Panc1 (cell line): ENCODE measurements around the gene CFAP410. TPM values are rescaled to one million over a fixed set of nuclear protein-coding genes. Genes with fewer than 3 reads are reported as not detected.

Experiments
- ATAC-seq: fragments of 200-7000 bp; cut with Tn5 transposase; 2 replicates; pipeline ENCODE4 v1.9.1; 2020; ENCODE audit warnings: mild to moderate bottlenecking, moderate library complexity
- BruUV-seq: library from RNA; stranded (reverse); fragments of 400-500 nt; replicated peaks from 2 replicates; lab custom pipeline; 2021; lab: Mats Ljungman, UMichigan
- CTCF ChIA-PET: fragments of 300-600 bp; sonication (Branson Sonifier 250); formaldehyde crosslinking; loops from one replicate; lab custom pipeline; 2022; ENCODE audit warnings: antibody characterized with exemption; lab: Charles Lee
- POLR2A ChIA-PET: fragments of 300-600 bp; sonication (Branson Sonifier 250); formaldehyde crosslinking; loops from one replicate; lab custom pipeline; 2022; ENCODE audit warnings: antibody characterized with exemption; lab: Charles Lee
- DNase-seq: peaks from one replicate; pipeline ENCODE4 v3.0.0-alpha.2; 2010; ENCODE audit warnings: low read depth, low spot score
- H3K27ac ChIP-seq: 2 replicates; pipeline ENCODE4 v1.5.1; 2011; ENCODE audit warnings: mild to moderate bottlenecking, low read length, inconsistent platforms
- H3K27me3 ChIP-seq: fragments of 200-500 bp; sonication (Bioruptor generic); 2 replicates; pipeline ENCODE4 v1.6.0; 2014; ENCODE audit warnings: low read length, inconsistent platforms; ENCODE audit not compliant: control insufficient read depth, insufficient read depth
- H3K36me3 ChIP-seq: fragments of 200-500 bp; sonication (Bioruptor generic); 2 replicates; pipeline ENCODE4 v1.5.1; 2014; ENCODE audit warnings: inconsistent platforms, mild to moderate bottlenecking, low read length, moderate library complexity; ENCODE audit not compliant: control insufficient read depth, insufficient read depth
- H3K4me1 ChIP-seq: 2 replicates; pipeline ENCODE4 v1.5.1; 2011; ENCODE audit warnings: inconsistent platforms, mild to moderate bottlenecking, low read length, moderate library complexity; ENCODE audit not compliant: control insufficient read depth, insufficient read depth
- H3K4me3 ChIP-seq, 2 experiments: 2 replicates each; pipeline ENCODE4 v1.5.1; 2011 to 2012; ENCODE audit warnings: low read depth in 2 of 2, low read length in 2 of 2, mild to moderate bottlenecking in 2 of 2, inconsistent platforms in 1 of 2, moderate library complexity in 1 of 2
- H3K9me3 ChIP-seq: fragments of 200-500 bp; sonication (Bioruptor generic); 2 replicates; pipeline ENCODE4 v1.5.1; 2014; ENCODE audit warnings: low read depth, mild to moderate bottlenecking, inconsistent platforms, low read length, moderate library complexity; ENCODE audit not compliant: control insufficient read depth, insufficient read depth
- POLR2AphosphoS5 ChIP-seq: IDR thresholded peaks from 2 replicates; pipeline ENCODE4 v1.6.1; 2012; ENCODE audit warnings: mild to moderate bottlenecking, low read depth, low read length, moderate library complexity
- SIN3A ChIP-seq: IDR thresholded peaks from 2 replicates; pipeline ENCODE4 v1.6.1; 2012; ENCODE audit warnings: low read depth, mild to moderate bottlenecking, low read length, moderate library complexity, borderline replicate concordance; ENCODE audit not compliant: insufficient read depth
- TCF7L2 ChIP-seq: IDR thresholded peaks from 2 replicates; pipeline ENCODE4 v1.6.1; 2011; ENCODE audit warnings: mild to moderate bottlenecking, low read depth, low read length, inconsistent platforms
- in situ Hi-C: cut with HindIII; loops from 2 replicates; pipeline ENCODE4 v1.10.0; 2016; ENCODE audit warnings: low sequenced_read_pairs, low pct_unique_long_range_greater_than_20kb
- intact Hi-C: fragments of 100-400 bp; cut with micrococcal nuclease; formaldehyde crosslinking; loops from one replicate; pipeline ENCODE4 v1.10.0; 2022; ENCODE audit not compliant: unreplicated experiment
- total RNA-seq: library from RNA; stranded (reverse); gene quantifications from one replicate; pipeline ENCODE4 v1.2.1, GENCODE V29; 2021; ENCODE audit not compliant: unreplicated experiment
- TF ChIP-seq, protein P1 (sequence below), 2 experiments: IDR thresholded peaks; 2 replicates each; pipeline ENCODE4 v1.6.1; 2011 to 2012; ENCODE audit warnings: low read depth in 2 of 2, control low read depth in 1 of 2, low read length in 1 of 2, mild to moderate bottlenecking in 1 of 2, moderate library complexity in 1 of 2; ENCODE audit not compliant: insufficient read depth in 1 of 2
- TF ChIP-seq, protein P2 (sequence below): fragments of 450-650 bp; IDR thresholded peaks from 2 replicates; pipeline ENCODE4 v1.5.1; 2017; ENCODE audit warnings: mild to moderate bottlenecking

CFAP410 gene
- total RNA-seq, 1 experiment from 2014 or later: 11.8 TPM

DNA sequence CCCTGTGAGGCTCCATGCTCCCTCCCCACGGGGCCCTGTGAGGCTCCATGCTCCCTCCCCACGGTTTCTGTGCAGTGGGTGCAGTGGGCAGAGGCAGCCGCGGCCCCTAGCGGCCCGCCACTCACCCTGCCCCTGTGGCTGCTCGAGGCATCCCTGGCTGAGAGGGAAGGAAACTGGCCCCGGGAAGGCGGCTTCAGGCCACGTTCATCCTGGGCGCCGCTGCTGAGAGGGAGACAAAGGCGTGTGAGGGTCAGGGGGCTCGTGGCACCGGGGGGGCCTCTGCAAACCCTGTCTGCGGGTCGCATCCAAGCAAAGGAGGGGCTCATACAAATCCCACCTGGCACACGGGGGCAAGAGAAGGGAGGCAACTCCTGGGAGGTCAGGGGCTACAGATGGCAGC is 8.5 kb downstream of the CFAP410 start:
- H3K4me1 ChIP-seq: no peaks in the 10 kb centered on the region; the same call in 1 of the 2 replicates
- POLR2A ChIA-PET: interaction anchor here (0.5 kb wide), 1 partner anchor 618 kb away, joined by 6 read pairs; no protein-coding TSS in a partner anchor
- H3K9me3 ChIP-seq: no peaks in the 10 kb centered on the region
- DNase-seq (no peak), ATAC-seq (no peak)
- CTCF ChIA-PET: no interaction called here
- no peak overlapping the region for H3K4me3 ChIP-seq
- no peak for TF ChIP-seq POLR2AphosphoS5
- in situ Hi-C loops (no loop called here), intact Hi-C loops (no loop called here)
- H3K27me3 ChIP-seq: no peaks in the 10 kb centered on the region
- BruUV-seq: no TSS peak
- no peak overlapping the region for H3K27ac ChIP-seq
- H3K36me3 ChIP-seq: no peaks in the 10 kb centered on the region

- Histone ChIP-seq H3K4me3 (no peak overlapping the region), H3K4me1 (no peaks in the 10 kb centered on the region; the same call in 1 of the 2 replicates), H3K9me3 (no peaks in the 10 kb centered on the region), H3K27ac (no peak overlapping the region), H3K27me3 (no peaks in the 10 kb centered on the region), H3K36me3 (no peaks in the 10 kb centered on the region)
- in situ Hi-C loops: no loop called here
- no TSS peak for BruUV-seq
- ChIA-PET CTCF (no interaction called here), POLR2A (no interaction called here)
- no peak for DNase-seq
- no peak for ATAC-seq
- TF ChIP-seq, protein P1, sequence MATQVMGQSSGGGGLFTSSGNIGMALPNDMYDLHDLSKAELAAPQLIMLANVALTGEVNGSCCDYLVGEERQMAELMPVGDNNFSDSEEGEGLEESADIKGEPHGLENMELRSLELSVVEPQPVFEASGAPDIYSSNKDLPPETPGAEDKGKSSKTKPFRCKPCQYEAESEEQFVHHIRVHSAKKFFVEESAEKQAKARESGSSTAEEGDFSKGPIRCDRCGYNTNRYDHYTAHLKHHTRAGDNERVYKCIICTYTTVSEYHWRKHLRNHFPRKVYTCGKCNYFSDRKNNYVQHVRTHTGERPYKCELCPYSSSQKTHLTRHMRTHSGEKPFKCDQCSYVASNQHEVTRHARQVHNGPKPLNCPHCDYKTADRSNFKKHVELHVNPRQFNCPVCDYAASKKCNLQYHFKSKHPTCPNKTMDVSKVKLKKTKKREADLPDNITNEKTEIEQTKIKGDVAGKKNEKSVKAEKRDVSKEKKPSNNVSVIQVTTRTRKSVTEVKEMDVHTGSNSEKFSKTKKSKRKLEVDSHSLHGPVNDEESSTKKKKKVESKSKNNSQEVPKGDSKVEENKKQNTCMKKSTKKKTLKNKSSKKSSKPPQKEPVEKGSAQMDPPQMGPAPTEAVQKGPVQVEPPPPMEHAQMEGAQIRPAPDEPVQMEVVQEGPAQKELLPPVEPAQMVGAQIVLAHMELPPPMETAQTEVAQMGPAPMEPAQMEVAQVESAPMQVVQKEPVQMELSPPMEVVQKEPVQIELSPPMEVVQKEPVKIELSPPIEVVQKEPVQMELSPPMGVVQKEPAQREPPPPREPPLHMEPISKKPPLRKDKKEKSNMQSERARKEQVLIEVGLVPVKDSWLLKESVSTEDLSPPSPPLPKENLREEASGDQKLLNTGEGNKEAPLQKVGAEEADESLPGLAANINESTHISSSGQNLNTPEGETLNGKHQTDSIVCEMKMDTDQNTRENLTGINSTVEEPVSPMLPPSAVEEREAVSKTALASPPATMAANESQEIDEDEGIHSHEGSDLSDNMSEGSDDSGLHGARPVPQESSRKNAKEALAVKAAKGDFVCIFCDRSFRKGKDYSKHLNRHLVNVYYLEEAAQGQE (IDR thresholded peaks at IDR 0.05; ENCODE audit: insufficient read depth in 1 of 2, low read depth in 2 of 2, low read length in 1 of 2): no peak
- TF ChIP-seq, protein P2, sequence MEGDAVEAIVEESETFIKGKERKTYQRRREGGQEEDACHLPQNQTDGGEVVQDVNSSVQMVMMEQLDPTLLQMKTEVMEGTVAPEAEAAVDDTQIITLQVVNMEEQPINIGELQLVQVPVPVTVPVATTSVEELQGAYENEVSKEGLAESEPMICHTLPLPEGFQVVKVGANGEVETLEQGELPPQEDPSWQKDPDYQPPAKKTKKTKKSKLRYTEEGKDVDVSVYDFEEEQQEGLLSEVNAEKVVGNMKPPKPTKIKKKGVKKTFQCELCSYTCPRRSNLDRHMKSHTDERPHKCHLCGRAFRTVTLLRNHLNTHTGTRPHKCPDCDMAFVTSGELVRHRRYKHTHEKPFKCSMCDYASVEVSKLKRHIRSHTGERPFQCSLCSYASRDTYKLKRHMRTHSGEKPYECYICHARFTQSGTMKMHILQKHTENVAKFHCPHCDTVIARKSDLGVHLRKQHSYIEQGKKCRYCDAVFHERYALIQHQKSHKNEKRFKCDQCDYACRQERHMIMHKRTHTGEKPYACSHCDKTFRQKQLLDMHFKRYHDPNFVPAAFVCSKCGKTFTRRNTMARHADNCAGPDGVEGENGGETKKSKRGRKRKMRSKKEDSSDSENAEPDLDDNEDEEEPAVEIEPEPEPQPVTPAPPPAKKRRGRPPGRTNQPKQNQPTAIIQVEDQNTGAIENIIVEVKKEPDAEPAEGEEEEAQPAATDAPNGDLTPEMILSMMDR: no peak
- TF ChIP-seq TCF7L2 (no peak), POLR2AphosphoS5 (no peak; the same call in 1 of the 2 replicates), SIN3A (no peak)
- intact Hi-C loops: no loop called here
Measured at GRCh38 chr21:44329971-44330681, 9.1 kb downstream of the CFAP410 start.

GRCh38 chr21:44329086-44329889 is 9.9 kb downstream of the CFAP410 start:
- H3K4me3 ChIP-seq: no peak overlapping the region
- DNase-seq (no peak), ATAC-seq (peak; percentile 13; the same call in 1 of the 2 replicates)
- no peaks in the 10 kb centered on the region for H3K9me3 ChIP-seq
- ChIA-PET POLR2A (no interaction called here), CTCF (no interaction called here)
- no peaks in the 10 kb centered on the region; the same call in 1 of the 2 replicates for H3K4me1 ChIP-seq
- no peaks in the 10 kb centered on the region for H3K27me3 ChIP-seq
- TF ChIP-seq, protein P2: no peak
- TF ChIP-seq POLR2AphosphoS5: no peak
- TF ChIP-seq, protein P1 (IDR thresholded peaks at IDR 0.05; ENCODE audit: insufficient read depth in 1 of 2, low read depth in 2 of 2, low read length in 1 of 2): no peak
- TF ChIP-seq TCF7L2: no peak
- TF ChIP-seq SIN3A: no peak
- intact Hi-C loops: no loop called here
- H3K27ac ChIP-seq: no peak overlapping the region
- no peaks in the 10 kb centered on the region for H3K36me3 ChIP-seq
- BruUV-seq: no TSS peak
- in situ Hi-C loops: no loop called here
